Erythroblast (primary cell): ENCODE data around the gene DPY19L3.

Source experiments
- GATA1 ChIP-seq: IDR thresholded peaks from 2 replicates; pipeline ENCODE4 v1.6.1; 2011; ENCODE audit warnings: low read depth, mild to moderate bottlenecking, control low read depth, low read length, moderate library complexity
- POLR2A ChIP-seq: IDR thresholded peaks from 2 replicates; pipeline ENCODE4 v1.6.1; 2011; ENCODE audit warnings: mild to moderate bottlenecking, low read length

- TF ChIP-seq POLR2A (no peak), GATA1 (no peak)
Measured at GRCh38 chr19:32380269-32380668, 25.3 kb upstream of the DPY19L3 start.
